HFFc6 (cell line): ENCODE measurements around the gene GLTP. TPM values are rescaled to one million over a fixed set of nuclear protein-coding genes. Genes with fewer than 3 reads are reported as not detected.
A peak's percentile ranks its signal among the peaks of the same experiment; 100 is the strongest.

Source experiments
- DNase-seq: peaks from one replicate; pipeline ENCODE4 v3.0.0-alpha.2; 2018
- H3K27ac Mint-ChIP-seq: 2 replicates; pipeline ENCODE4 v1.8.0; 2020; ENCODE audit warnings: mild to moderate bottlenecking, mixed read lengths
- H3K27me3 Mint-ChIP-seq: 2 replicates; pipeline ENCODE4 v1.8.0; 2021; ENCODE audit warnings: mild to moderate bottlenecking, moderate library complexity, mixed read lengths; ENCODE audit not compliant: insufficient read depth
- H3K36me3 Mint-ChIP-seq: 2 replicates; pipeline ENCODE4 v1.8.0; 2021; ENCODE audit warnings: low read depth, mixed read lengths
- H3K4me1 Mint-ChIP-seq: 2 replicates; pipeline ENCODE4 v1.8.0; 2020; ENCODE audit warnings: low read depth, mixed read lengths
- H3K4me3 Mint-ChIP-seq: 2 replicates; pipeline ENCODE4 v1.8.0; 2020; ENCODE audit warnings: mild to moderate bottlenecking, moderate library complexity, mixed read lengths
- H3K9me3 Mint-ChIP-seq: 2 replicates; pipeline ENCODE4 v1.8.0; 2020; ENCODE audit warnings: mild to moderate bottlenecking, mixed read lengths
- total RNA-seq, 6 experiments: library from RNA; stranded (reverse); fragmentation: NEBNext Ultra II Directional; extraction: Animal tissue kit (Norgen Biotek cat#: 25700); gene quantifications; 2 replicates in 1 of 6; 3 replicates in 5 of 6; pipeline ENCODE4 v1.2.3, GENCODE V29; 2021
- TF ChIP-seq, protein P1 (sequence below): fragments of 200-600 bp; sonication (generic); IDR thresholded peaks from 2 replicates; pipeline ENCODE4 v1.5.0; 2021; ENCODE audit warnings: antibody characterized with exemption, mild to moderate bottlenecking

GLTP gene
- total RNA-seq, 6 experiments from 2014 or later, result 77.4 to 87.9 (median 82.0) TPM

DNA sequence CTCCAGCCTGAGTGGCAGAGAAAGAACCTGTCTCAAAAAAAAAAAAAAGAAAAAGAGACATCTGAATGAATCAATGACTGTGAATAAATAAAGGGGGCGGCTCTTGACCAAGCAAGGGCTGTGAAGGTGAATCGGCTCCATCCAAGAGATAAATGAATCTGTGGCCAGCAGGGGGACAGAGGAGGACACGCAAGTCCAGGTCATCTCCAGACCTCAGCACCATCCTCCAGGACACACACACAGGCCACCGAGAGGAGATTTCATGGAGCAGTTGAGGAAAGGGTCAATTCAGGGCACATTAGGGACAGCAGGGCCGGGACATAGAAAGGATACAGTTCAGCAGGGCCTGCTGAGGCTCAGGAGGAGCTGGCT lies 68.7 kb downstream of the GLTP start:
- TF ChIP-seq, protein P1, sequence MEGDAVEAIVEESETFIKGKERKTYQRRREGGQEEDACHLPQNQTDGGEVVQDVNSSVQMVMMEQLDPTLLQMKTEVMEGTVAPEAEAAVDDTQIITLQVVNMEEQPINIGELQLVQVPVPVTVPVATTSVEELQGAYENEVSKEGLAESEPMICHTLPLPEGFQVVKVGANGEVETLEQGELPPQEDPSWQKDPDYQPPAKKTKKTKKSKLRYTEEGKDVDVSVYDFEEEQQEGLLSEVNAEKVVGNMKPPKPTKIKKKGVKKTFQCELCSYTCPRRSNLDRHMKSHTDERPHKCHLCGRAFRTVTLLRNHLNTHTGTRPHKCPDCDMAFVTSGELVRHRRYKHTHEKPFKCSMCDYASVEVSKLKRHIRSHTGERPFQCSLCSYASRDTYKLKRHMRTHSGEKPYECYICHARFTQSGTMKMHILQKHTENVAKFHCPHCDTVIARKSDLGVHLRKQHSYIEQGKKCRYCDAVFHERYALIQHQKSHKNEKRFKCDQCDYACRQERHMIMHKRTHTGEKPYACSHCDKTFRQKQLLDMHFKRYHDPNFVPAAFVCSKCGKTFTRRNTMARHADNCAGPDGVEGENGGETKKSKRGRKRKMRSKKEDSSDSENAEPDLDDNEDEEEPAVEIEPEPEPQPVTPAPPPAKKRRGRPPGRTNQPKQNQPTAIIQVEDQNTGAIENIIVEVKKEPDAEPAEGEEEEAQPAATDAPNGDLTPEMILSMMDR, result peak; percentile 58
- Mint-ChIP-seq H3K9me3 (no peaks in the 10 kb centered on the region), H3K27ac (no peak overlapping the region), H3K36me3 (no peaks in the 10 kb centered on the region), H3K27me3 (no peaks in the 10 kb centered on the region; the same call in 1 of the 2 replicates), H3K4me1 (no peaks in the 10 kb centered on the region), H3K4me3 (no peak overlapping the region)
- no peak for DNase-seq

- H3K4me3 Mint-ChIP-seq, result no peak overlapping the region
- no peaks in the 10 kb centered on the region for H3K9me3 Mint-ChIP-seq
- no peaks in the 10 kb centered on the region for H3K4me1 Mint-ChIP-seq
- no peaks in the 10 kb centered on the region; the same call in 1 of the 2 replicates for H3K27me3 Mint-ChIP-seq
- H3K36me3 Mint-ChIP-seq, result no peaks in the 10 kb centered on the region
- TF ChIP-seq, protein P1, result no peak
- DNase-seq, result no peak
- no peak overlapping the region for H3K27ac Mint-ChIP-seq
Measured at GRCh38 chr12:109810954-109811623, 69.3 kb downstream of the GLTP start.

DNA sequence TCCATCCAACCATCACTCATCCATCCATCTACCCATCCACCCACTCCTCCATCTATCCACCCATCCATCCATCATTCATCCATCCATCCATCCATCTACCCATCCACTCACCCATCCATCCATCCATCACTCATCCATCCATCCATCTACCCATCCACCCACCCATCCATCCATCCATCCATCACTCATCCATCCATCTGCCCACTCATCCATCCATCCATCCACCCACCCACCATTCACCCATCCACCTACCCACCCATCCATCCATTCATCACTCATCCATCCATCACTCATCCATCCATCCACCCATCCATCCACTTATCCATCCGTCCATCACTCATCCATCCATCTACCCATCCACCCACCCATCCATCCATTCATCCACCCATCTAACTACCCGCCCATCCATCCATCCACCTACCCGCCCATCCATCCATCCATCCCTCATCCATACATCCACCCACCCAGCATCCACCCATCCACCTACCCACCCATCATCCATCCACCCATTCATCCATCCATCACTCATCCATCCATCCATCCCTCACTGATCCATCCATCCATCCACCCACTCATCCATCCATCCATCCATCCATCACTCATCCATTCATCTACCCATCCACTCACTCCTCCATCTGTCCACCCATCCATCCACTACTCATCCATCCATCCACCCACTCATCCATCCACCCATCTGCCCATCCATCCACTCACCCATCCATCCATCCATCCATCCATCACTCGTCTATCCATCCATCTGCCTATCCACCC lies 71.3 kb downstream of the GLTP start:
- TF ChIP-seq, protein P1, result no peak
- no peak overlapping the region for H3K27ac Mint-ChIP-seq
- no peak overlapping the region for H3K4me3 Mint-ChIP-seq
- no peak for DNase-seq
- no peaks in the 10 kb centered on the region; the same call in 1 of the 2 replicates for H3K27me3 Mint-ChIP-seq
- H3K36me3 Mint-ChIP-seq, result no peaks in the 10 kb centered on the region
- no peaks in the 10 kb centered on the region for H3K4me1 Mint-ChIP-seq
- no peaks in the 10 kb centered on the region for H3K9me3 Mint-ChIP-seq

DNA sequence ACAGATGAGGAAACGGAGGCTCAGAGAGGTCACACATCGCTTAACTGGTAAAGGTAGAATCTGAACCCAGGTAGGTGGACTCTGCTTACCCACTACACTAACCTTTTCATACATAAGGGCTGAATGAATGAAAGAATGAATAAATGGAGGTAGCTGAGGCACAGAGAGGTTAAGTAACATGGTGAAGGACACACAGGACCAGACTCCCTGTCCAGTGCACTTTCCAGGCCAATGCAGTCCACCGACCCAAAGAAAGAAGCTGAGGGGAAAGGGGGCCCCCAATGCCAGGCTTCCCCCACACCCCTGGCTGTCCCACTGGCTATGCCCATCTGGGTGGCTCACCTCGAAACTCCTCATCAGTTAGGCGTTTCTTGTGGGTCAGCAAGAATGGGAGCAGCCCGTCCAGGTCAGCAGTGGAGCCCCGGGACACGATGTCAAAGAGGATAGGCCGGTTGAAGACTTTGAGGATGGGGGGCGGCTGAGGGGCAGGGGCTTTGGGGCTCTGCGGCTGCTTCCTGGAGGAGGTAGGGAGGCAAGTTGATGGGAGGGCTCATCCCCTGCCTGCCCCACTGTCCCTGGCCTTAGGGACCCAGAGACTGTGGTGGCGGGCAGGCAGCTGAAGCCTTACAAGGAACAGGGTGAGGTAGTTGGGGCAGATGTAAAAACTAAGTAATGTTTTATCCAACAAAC lies 72.2 kb downstream of the GLTP start:
- Mint-ChIP-seq H3K36me3 (no peaks in the 10 kb centered on the region), H3K27ac (no peak overlapping the region), H3K4me1 (no peaks in the 10 kb centered on the region), H3K4me3 (no peak overlapping the region), H3K27me3 (no peaks in the 10 kb centered on the region; the same call in 1 of the 2 replicates), H3K9me3 (no peaks in the 10 kb centered on the region)
- DNase-seq, result no peak
- TF ChIP-seq, protein P1, result no peak

DNA sequence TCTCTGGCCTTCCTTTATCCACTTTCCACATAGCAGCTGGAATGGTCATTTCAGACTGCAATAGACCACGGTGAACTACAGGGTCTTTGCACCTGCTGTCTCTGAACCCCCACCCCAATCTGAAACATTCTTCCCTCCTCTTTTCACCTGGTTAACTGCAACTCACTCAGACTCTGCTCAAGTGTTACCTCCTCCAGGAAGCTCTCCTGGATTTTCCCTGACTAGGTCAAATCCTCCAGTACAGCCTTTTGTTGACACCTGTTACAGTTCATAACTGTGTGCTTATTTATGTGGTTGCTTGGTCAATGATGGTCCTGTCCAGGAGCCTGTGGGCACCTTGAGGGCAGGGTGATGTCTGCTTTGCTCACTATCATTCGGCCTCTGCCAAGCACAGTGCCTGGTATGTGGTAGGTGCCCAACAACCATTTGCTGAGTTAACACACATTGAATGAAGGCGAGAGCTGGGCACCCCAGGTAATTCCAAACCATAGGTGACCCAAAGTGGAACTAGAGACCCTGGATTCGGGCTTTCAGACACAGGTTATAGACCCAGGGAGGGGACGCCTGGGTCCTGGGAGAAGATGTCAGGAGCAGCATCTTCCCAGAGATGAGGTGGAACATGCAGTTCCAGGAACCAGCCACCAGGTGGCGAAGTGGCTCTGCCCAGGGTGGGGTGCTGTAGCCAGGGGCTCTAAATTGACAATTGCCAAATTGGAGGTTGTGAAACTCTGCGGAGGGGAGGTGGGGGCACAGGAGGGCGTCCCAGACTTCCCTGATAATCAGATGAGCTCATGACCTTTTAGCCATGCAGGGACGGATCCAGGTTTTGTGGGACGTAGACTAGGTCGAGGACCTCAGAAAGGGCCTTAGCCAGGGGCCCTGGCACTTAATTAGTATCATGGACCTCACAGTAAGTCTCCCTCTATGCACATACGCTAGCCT lies 75.2 kb downstream of the GLTP start:
- Mint-ChIP-seq H3K27me3 (no peaks in the 10 kb centered on the region), H3K4me1 (no peaks in the 10 kb centered on the region), H3K36me3 (no peaks in the 10 kb centered on the region), H3K27ac (no peak overlapping the region), H3K9me3 (no peaks in the 10 kb centered on the region), H3K4me3 (no peak overlapping the region)
- TF ChIP-seq, protein P1, result peak; percentile 100
- peak; percentile 37 for DNase-seq
